Mammary epithelial cell (primary cell): ENCODE measurements around the gene DSTYK.
A peak's percentile ranks its signal among the peaks of the same experiment; 100 is the strongest.

ENCODE experiments used
- CTCF ChIP-seq, 2 donors: IDR thresholded peaks in 1 of 2; conservative IDR thresholded peaks in 1 of 2; 2 replicates each; pipeline ENCODE4 v1.5.1; 2011 to 2012; ENCODE audit warnings: inconsistent platforms in 2 of 2, low read length in 2 of 2, mild to moderate bottlenecking in 2 of 2, control low read depth in 1 of 2, low read depth in 1 of 2; ENCODE audit not compliant: insufficient read depth in 1 of 2; ENCODE audit errors: extremely low read depth in 1 of 2
- EZH2 ChIP-seq: IDR thresholded peaks from 2 replicates; pipeline ENCODE4 v1.6.1; 2012; ENCODE audit warnings: low read length, inconsistent platforms, borderline replicate concordance

DNA sequence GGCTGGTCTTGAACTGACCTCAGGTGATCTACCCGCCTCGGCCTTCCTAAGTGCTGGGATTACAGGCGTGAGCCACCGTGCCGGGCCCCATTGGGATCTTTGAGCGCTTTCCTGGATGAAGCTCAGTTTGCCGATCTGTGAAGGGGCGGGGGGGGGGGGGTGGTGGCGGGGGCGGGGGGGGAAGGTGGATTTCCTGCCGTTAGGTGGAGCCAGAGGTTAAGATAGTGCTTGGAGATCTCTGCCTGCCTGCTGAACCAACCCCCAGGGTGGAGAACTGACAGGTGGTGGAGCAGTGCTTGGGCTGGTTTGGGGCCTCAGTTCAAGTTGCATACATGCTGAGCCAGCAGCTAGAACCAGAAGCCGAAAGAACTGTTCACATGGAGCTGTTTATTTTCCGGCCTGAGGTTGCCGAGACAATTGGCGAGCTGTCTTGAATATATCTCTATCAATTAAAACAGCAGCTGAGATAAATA, 17.9 kb upstream of the DSTYK start:
- TF ChIP-seq CTCF (conservative IDR thresholded peaks at IDR 0.05 in 1 of 2, IDR thresholded peaks at IDR 0.05 in 1 of 2; ENCODE audit: extremely low read depth in 1 of 2, insufficient read depth in 1 of 2, low read depth in 1 of 2, low read length in 2 of 2) (peak; percentile 12 to 50), EZH2 (no peak)
